NCI-H226 (cell line): ENCODE results near the gene LAMA3.

Experiments
- DNase-seq: peaks from one replicate; pipeline ENCODE4 v3.0.0-alpha.2; 2015

Gene LAMA3

DNA sequence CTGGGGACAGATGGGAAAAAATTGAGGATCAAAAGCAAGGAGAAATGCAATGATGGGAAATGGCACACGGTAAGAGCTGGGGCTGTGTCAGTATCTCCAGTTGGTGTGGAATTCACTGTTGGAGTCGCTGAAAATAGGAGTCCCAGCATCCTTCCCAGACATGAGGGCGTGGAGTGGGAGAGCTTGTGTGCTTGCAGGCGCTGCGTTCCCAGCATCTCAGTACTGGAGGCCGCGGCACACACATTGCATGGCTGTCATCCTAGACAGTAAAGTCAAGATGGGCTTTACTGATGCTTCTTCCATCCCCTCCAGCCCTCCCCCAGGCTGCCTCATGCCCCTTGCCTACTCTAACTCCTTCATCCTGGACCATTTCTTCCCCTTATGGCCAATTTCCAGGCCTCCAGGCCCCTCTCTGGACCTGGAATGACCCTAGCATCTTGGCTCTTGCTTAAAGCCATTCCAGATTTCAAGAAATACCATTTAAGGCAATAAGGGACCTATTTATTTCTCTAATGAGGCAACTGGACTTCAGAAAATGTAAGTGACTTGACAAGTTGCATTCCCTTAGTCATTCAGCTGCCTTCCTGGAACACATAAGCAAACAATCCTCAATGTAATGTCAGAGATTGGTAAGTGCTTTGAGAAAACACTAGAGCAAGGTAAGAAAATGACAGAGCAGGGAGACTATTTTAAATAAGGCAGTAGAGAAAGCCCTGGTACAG is 254.8 kb downstream of the LAMA3 start:
- no peak for DNase-seq

DNA sequence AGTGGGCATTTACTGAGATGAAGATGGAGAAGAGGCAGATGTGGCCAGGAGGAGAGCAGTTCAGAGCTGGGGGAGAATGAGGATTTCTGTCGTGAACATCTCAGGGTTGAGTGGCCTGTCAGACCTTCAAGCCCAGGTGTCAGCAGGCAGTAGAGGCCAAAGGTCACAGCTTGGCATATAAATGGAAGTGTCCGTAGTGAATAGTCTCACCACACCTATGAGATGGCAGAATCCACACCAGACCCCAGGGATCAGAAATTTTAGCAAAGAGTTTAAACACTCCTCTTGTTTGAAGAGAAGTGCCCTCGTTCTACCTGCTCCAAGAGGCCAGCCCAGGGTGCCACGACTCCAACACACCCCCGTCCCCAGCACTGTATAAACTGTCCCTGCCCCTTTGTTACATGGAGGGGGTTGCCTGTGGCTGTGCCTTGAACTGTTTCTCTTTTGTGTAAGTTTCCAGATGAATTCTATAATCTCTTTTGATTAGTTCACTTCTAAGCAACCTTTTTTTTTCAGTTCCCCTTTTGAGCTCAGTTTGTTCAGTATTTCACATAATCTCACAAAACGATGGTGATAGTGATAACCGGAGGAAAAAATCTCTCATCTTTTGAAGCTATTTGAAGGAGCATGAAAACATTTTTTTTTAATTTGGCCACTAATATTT is 256.3 kb downstream of the LAMA3 start:
- DNase-seq, result no peak

GRCh38 chr18:23949863-23950262 is 260.6 kb downstream of the LAMA3 start:
- DNase-seq, result no peak

DNA sequence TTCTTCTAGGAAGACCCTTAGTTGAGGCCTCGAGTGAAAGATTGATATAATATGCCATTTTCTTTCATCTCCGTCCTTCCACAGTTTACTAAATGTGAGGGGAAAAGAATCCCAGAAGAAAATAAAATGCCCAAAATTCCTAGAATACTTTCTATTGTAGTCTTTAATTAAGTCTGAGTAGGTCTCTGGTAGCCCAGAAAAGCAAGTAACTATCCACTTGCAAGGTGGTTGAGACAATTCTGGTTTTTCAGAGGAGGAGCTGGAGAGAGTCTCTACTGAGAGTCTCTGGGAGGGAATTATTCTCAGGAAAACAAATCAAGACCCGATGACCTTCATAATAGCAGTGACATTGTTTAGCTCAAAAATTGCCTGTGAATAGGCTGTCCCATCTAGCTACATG is 261.4 kb downstream of the LAMA3 start:
- no peak for DNase-seq

- DNase-seq, result no peak
Observed at GRCh38 chr18:23951206-23951605, 262.0 kb downstream of the LAMA3 start.

DNA sequence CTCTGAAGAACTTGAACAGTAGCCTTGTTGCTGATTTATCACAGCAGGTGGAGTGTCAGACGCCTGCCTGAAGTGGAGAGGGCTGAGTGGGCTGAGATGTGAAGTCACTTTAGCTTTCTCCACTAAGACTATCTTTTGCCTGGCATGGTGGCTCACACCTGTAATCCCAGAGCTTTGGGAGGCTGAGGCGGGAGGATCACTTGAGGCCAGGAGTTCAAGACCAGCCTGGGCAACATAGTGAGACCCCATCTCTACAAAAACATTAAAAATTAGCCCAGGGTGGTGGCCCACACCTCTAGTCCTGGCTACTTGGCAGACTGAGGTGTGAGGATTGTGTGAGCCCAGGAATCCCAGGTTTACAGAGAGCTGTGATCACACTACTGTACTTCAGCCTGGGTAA is 264.7 kb downstream of the LAMA3 start:
- no peak for DNase-seq

GRCh38 chr18:23956483-23956882 is 267.2 kb downstream of the LAMA3 start:
- DNase-seq, result no peak

- no peak for DNase-seq
Observed at GRCh38 chr18:23958036-23958435, 268.8 kb downstream of the LAMA3 start.

GRCh38 chr18:23963443-23964165 is 274.4 kb downstream of the LAMA3 start:
- DNase-seq, result no peak

DNA sequence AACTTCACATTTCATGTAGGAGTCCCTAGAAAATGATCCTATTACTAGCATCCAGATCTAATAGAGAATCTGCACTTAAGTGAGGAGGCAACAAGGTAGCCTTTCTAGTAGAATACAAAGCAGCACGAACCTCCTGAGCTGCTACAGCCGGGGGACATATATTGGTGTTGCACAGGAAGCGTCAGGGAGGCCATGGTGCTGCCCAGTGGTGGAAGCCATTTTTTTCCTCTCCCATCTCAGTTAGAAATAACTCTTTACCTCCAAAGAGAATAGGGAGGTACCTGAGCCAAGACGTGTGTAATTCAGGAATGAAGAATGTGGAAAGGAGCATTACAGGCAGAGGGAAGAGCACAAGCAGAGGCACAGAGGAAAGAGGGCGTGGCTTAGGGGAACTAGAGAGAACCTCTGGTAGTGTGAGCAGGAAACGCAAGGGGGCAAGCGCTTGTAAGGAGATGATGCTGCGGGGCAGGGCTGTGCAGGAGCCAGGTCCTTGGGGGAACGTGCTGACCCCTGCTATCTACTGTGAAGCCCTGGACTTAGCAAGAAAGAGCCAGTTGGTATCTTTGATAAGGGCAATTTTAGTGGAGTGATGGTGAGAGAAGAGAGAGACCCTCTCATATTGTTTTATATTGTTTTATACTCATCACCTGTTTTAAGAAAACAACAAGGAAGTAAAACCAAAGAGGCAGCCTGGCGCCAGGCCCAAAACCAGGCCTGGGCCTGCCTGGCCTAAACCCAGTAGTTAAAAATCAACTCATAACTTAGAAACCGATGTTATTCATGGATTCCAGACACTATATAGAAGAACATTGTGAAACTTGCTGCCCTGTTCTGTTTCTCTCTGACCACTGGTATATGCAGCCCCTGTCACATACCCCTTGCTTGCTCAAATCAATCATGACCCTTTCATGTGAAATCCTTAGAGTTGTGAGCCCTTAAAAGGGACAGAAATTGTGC is 275.3 kb downstream of the LAMA3 start:
- DNase-seq, result no peak

- DNase-seq, result no peak
Observed at GRCh38 chr18:23966909-23967308, 277.7 kb downstream of the LAMA3 start.

- no peak for DNase-seq
Observed at GRCh38 chr18:23967321-23968089, 278.3 kb downstream of the LAMA3 start.

DNA sequence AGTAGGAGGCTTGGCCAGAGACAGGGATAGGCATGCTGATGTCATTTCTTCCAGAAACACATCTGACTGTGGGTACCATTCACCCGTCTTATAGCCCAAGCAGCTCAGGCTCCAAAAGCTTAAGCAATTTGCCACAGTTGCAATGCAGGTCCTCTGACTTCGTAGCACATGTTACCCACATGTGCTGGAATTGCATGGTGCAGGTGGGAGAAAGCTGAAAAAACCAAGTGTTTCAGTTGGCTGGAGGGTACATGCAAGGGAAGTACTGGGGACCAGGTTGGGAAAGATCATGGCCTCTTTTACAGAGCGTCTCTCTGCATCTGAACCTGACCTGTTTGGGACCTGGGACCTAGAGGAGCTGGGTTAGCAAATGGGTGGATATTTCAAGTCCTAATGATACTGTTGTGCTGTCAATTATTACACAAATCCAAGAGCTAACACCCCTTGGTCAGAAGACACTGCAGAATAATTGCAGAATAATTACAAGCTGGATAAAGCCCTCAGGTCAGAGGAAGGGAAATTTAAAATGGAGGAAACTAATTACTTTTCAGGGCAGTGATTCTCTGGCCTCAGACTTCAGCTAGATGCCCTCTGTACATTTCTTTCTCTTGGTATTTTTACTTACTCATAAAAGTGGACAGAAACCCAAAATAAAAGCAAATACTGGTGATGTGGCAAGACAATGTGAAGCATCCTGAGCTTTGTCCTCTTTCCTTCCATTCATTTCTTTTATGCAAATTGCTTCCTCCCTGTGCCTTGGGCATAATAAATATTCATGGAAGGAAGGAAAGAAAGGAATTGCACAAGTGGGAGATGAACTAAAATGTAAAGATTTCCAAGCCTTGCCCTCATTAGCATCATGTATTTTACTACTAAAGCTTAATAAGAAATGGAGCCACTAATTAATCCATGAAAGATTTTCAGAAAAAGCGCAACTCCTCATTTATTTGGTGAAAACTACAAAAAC is 279.7 kb downstream of the LAMA3 start:
- DNase-seq, result no peak

- DNase-seq, result no peak
Observed at GRCh38 chr18:23969664-23970063, 280.4 kb downstream of the LAMA3 start.

GRCh38 chr18:23970161-23971096 is 281.2 kb downstream of the LAMA3 start:
- DNase-seq, result no peak

DNA sequence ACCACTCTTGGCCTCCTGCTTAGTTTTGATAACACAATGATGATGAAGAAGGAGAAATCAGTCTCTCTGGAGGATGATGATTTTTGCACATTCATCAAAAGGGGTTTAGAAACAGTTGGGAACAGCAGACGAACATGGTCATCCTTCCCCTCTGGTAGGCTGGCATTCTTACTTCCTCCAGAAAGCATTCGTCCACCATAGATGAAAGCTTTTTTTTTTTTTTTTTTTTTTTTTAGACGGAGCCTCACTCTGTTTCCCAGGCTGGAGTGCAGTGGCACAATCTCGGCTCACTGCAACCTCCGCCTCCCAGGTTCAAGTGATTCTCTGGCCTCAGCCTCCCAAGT is 281.8 kb downstream of the LAMA3 start:
- DNase-seq, result no peak

DNA sequence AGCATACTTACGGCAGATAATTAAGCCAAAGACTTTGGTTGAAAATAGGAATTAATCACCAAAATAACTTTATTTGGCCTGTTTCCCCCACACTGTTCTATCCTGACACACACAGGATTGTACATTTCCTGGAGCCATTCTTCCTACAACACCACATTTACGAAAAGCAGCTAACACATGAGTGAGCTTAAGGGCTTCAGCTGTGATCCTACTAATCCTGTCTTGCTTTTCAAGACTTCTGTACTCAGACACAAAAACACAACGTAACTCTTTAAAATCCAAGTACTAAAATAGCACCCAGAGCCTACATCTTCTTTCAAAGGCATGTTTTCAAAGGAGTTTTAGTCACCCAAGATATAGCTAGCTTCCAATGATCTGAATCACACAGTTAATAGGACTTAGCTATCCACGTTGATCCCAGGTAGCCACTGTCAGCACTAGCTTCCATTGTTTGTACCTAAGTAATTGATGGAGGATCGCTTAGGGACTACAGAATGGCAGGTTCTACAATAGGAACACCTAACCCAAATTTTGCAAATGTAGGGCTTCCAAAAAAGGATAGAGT is 282.5 kb downstream of the LAMA3 start:
- DNase-seq, result no peak

DNA sequence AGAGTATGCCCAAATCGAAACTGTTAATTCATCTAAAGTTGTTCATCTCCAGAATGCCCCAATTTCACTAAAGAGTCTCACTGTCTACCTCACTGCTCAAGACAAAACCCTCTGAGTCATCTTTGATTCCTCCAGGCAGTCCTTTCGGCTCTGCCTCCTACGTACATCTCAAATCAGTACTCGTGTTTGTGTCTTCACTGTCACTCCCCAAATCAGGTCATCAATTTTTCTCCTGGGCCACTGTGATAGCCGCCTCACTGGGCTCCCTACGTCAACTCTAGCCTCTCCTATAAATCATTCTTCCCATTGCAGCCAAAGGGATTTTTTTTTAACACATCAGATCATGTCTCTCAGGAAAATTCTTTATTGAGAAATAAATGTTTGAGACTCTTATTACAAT is 283.2 kb downstream of the LAMA3 start:
- no peak for DNase-seq

GRCh38 chr18:23977103-23977502 is 287.9 kb downstream of the LAMA3 start:
- no peak for DNase-seq
